GM21576 (cell line): Measurements from ENCODE around the gene DHX40.
"Not testable (repeated sequence)": the region's sequence is repeated elsewhere in the genome, so short reads cannot be mapped to it uniquely, and the experiment has no call there.

Source experiments
- ATAC-seq: cut with Tn5 transposase; IDR thresholded peaks from one replicate; pipeline ENCODE4 v1.9.1; 2021; ENCODE audit warnings: mild to moderate bottlenecking, moderate library complexity; ENCODE audit not compliant: unreplicated experiment

Gene DHX40

GRCh38 chr17:59627770-59628171 lies 62.4 kb downstream of the DHX40 start:
- no peak for ATAC-seq

GRCh38 chr17:59629174-59629573 lies 63.8 kb downstream of the DHX40 start:
- ATAC-seq, result no peak

GRCh38 chr17:59631276-59631675 lies 65.9 kb downstream of the DHX40 start:
- ATAC-seq, result no peak

- no peak for ATAC-seq
These were observed 67.0 kb downstream of the DHX40 start for GRCh38 chr17:59632398-59632797.

GRCh38 chr17:59633658-59634359 lies 68.4 kb downstream of the DHX40 start:
- no peak for ATAC-seq

- ATAC-seq, result no peak
These were observed 69.5 kb downstream of the DHX40 start for GRCh38 chr17:59634632-59635541.

GRCh38 chr17:59637611-59638310 lies 72.4 kb downstream of the DHX40 start:
- ATAC-seq, result no peak

- ATAC-seq, result no peak
These were observed 73.1 kb downstream of the DHX40 start for GRCh38 chr17:59638553-59638952.

- peak; percentile 89 for ATAC-seq
These were observed 76.5 kb downstream of the DHX40 start for GRCh38 chr17:59641799-59642484.

GRCh38 chr17:59642565-59642964 lies 77.2 kb downstream of the DHX40 start:
- ATAC-seq, result no peak

- no peak for ATAC-seq
These were observed 78.0 kb downstream of the DHX40 start for GRCh38 chr17:59643159-59644140.

GRCh38 chr17:59647288-59647687 lies 81.9 kb downstream of the DHX40 start:
- no peak for ATAC-seq

GRCh38 chr17:59649886-59650285 lies 84.5 kb downstream of the DHX40 start:
- ATAC-seq, result no peak

- ATAC-seq, result no peak
These were observed 85.2 kb downstream of the DHX40 start for GRCh38 chr17:59650642-59651041.

GRCh38 chr17:59651346-59651745 lies 85.9 kb downstream of the DHX40 start:
- ATAC-seq, result no peak

- ATAC-seq, result no peak
These were observed 86.7 kb downstream of the DHX40 start for GRCh38 chr17:59652119-59652518.

GRCh38 chr17:59656624-59657023 lies 91.2 kb downstream of the DHX40 start:
- ATAC-seq, result not testable (repeated sequence)
